Activated CD4-positive, alpha-beta T cell treated with anti-CD3 and anti-CD28 coated beads for 48 hours (primary cell): ENCODE data around the gene CHAC1.

Experiments
- DNase-seq: peaks from one replicate; pipeline ENCODE4 v3.0.0-alpha.2; 2020

The CHAC1 gene

GRCh38 chr15:40952901-40953712 is at the start of gene CHAC1:
Gene CHAC1, plus strand, starts transcription at chr15:40953471. Its CDS starts 113 bp downstream, at chr15:40953584.
- peak; percentile 98 for DNase-seq

GRCh38 chr15:40904552-40905201 is 48.6 kb upstream of the CHAC1 start:
- no peak for DNase-seq

- DNase-seq, result peak; percentile 88
Observed at GRCh38 chr15:40906091-40906990, 46.9 kb upstream of the CHAC1 start.

- DNase-seq, result peak; percentile 74
Observed at GRCh38 chr15:40906991-40907802, 46.1 kb upstream of the CHAC1 start.

- DNase-seq, result no peak
Observed at GRCh38 chr15:40908095-40908494, 45.2 kb upstream of the CHAC1 start.

DNA sequence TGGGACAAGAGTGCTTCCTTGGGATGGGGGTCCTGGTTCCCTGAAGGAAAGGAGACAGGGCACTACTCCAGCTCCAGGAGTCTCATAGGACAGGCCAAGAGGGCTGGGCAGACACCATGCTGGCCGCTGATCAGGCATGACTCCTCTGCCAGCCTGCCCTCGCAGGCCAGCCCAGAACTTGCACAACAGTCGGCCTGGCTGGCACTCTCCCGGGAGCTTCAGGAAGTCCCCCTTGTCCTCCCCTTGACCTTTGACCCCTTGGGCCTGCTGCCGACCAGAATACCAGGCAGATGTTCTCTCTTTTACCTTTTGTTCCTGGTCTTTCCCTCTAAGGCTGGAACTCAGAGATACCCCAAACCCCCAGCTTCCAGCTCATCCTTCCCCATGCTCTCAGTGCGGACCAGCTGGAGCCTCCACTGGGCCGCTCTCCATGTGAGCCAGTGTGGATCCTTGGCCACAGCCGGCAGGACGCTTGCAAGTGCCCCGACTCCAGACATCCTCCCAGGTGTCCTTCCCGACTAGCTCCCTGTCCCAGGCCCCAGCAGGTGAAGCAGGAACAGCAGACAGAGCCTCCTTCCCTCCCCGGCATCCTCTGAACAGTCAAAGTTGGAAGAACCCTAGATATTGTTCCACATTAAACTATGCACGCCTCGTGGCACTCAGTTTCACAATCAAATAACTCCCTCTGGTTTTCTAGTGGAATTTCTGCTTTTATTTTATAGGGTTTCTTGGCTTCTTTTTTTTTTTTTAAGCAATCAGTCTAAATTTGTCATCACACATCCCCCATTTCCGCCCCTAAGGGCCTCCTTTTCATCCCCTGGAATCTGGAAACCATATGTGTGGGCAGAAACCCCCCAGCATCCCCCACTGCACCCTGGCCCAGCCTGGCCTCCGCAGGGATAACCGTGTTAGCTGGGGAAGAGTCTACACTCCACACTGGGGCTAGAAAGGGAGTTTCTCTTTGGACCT is 43.3 kb upstream of the CHAC1 start:
- DNase-seq, result no peak

DNA sequence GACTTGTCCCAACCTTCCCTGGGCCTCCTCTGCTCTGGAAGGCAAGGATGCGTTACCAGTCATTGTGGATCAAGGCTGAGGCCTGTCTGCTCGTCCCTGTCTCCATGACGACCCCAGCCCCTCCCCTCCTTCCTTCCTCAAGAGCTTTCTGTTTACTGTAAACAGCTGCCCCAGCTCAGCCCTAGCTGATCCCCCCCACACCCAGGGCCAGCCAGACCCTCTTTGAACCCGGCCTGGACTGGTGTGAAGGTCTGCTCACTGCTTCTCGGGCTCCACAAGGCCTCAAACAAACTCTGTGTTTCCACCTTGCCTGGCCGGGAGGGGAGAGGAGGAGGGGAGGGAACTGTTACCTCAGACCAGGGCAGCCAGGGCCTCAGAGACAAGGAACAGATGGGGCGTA is 42.1 kb upstream of the CHAC1 start:
- no peak for DNase-seq

DNA sequence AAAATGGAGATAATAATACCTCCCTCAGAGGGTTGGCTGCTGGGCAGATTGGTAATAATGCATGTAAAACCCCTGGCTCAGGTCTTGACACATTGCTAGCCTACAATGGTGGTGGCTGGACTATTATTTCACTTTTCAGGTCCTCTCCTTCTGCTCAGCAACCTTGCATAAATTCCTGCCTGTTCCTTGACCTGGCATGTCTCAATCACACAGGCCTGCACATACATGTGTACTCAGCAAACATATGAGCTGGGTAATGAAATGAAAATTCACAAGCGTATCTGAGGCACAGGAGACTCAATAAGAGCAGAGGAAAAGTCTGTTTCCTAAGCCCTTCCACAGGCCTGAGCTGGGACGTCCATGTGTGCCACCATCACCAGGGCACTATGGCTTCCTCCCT is 41.6 kb upstream of the CHAC1 start:
- DNase-seq, result no peak

DNA sequence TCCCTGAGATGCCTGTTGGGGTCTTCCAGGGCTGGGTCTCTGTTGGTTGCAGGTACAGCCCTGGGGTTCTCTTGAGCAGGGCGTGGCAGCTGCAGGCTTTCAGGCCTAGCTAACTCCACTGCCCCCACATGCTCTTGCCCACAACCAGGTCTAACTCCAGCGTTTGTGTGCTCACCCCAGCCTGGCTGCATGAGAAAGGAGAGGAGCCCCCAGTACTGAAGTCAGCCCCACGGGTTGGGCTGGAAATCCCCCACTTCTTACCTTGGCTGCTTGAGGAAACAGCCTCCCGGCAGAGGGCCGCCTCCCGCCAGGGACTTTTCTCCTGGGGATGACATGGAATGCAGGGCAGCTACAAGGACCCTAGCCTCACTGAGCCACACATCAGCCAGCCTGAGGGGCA is 40.8 kb upstream of the CHAC1 start:
- no peak for DNase-seq

GRCh38 chr15:40914013-40914412 is 39.3 kb upstream of the CHAC1 start:
- DNase-seq, result no peak

DNA sequence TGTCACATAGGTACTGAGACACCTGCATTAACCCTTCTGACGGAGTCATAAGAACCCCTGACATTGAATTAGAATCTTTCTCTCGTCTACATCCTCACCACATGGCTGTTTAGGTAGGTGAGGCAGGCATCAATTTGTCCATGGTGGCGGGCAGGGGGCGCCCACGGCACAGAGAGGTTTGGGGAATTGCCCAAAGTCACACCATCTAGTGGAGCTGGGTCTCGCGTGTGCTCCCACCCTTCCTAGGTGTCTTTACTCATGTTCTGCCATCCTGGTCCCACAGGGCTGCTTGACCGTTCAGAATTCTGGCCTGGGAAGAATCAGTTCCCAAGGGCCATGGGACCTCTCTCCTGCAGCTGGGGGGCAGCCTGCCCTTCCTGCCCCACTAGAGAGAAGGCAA is 38.8 kb upstream of the CHAC1 start:
- DNase-seq, result no peak

DNA sequence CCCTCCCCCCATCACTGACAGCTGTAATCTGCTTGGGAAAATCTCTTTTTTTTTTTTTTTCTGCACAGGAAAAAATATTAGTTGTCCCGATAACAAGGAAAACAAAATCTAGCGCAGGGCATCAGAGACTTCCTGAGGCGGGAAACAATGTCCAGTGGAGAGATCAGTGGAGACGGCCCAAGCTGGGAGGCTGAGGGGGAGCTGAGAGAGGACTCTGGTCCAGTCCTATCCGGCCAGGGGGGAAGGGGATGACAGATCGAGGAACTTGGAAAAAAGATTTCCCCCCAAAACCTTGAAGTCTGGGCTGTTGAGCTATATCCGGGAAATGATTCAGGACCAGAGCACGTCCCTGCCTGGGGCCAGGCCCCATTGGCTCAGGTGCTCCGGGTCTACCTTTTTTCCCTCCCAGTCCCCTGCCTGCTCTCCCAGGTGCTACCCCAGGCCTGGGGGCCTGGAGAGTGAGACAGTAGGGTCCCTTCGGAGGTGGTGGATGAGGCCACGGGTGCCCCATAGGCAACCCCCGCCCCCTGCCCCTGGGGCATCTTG is 38.1 kb upstream of the CHAC1 start:
- DNase-seq, result no peak

- no peak for DNase-seq
Observed at GRCh38 chr15:40915679-40916078, 37.6 kb upstream of the CHAC1 start.

DNA sequence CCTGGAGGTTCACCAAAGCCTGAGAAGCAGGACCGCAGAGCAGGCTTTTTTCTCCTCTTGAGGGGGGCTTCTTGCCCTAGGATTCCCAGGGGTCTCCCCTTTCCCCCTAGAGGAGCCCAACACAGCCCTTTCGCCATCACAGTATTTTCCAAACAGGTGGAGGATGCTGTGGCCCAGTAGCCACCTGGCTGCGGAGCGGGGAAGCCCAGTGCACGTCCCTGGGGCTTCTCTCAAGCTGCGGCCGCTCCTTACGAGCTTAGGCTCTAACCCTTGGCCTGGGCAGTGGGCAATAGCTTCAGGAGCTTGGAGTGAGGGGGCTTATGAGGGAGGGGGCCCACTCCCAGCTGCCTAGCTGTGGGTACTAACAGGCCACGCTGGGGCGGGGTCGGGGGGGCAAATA is 35.7 kb upstream of the CHAC1 start:
- DNase-seq, result no peak

DNA sequence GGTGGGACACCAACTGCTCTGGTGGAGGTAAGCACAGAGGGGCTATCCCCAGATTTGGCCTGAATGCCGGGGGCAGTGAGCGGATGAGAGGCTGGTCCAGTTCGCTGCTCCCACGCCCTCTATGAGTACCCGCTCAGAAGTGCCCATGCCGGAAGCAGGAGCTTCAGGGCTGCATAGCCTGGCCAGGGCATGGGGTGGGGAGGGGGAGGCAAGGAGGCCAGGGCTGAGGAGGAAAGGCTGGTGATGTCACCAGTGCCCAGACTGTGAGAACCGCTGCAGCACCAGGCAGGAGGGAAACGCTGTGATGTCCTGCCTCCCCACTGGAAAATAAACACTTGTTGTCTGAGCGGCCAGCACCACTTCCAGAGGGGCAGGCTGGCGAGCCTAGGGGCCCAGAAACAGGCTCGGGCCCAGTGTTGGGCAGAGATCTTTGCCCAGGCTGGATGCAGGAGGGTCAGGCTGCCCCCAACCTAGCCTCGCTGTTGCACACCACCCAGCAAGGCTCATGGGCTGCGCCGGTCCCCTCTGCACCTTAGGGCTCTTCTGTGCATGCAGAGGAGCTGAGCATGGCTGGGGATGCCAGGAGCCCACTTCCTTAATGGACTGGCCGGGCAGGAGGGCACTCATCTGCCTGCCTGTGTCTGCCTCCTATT is 35.0 kb upstream of the CHAC1 start:
- DNase-seq, result no peak

- no peak for DNase-seq
Observed at GRCh38 chr15:40918799-40919392, 34.4 kb upstream of the CHAC1 start.

DNA sequence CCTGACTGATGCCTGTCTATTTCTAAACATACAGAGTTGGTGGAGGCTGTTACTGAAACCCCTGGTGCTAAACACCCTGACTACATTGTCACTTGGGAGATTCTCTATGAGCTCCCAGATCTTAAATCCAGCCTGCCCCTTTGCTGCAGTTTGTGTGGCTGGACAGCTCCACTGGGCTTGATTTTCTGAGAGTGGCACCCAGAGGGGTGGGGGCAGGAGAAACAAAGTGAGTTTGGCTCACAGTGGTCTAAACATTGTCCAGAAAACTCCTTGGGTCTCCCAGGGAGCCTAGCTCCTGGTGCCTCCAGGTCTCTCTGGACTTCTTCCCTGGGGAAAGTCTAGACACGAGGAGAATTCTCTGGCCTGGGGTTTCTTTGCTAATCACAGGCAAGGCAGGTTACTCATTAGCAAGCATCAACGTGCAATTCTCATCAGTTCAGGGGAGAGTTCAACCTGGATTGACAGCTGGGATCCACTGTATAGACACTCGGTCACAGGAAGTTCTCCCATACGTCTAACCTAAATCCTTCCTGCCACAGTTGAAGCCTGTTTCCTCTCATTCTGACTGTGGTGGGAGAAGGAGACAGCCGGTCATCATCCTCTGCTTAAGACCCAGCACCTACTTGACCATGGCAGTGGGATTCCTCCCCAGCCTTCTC is 31.2 kb upstream of the CHAC1 start:
- no peak for DNase-seq

DNA sequence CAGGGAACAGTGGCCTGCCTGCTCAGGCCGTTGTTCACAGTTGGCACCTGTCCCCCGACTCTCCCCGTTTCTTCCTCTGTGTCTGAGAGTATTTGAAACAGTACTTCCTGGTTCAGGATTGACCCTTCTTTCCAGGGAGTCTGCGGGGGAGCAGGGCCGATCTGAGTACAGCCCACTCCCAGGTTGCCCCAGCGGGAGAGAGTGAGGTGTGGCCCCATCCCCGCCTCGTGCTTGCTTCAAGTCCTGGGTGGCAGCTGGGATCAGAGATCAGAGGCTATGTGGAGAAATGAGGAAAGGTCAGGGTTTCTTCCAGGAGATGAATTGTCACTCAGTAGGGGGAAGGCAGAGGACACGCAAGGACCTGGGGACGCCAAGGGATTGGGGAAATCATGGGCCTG is 30.7 kb upstream of the CHAC1 start:
- DNase-seq, result no peak

- no peak for DNase-seq
Observed at GRCh38 chr15:40923551-40923950, 29.7 kb upstream of the CHAC1 start.

- no peak for DNase-seq
Observed at GRCh38 chr15:40925495-40925862, 27.8 kb upstream of the CHAC1 start.
